ENCODE data around the gene GGT5.

DNA sequence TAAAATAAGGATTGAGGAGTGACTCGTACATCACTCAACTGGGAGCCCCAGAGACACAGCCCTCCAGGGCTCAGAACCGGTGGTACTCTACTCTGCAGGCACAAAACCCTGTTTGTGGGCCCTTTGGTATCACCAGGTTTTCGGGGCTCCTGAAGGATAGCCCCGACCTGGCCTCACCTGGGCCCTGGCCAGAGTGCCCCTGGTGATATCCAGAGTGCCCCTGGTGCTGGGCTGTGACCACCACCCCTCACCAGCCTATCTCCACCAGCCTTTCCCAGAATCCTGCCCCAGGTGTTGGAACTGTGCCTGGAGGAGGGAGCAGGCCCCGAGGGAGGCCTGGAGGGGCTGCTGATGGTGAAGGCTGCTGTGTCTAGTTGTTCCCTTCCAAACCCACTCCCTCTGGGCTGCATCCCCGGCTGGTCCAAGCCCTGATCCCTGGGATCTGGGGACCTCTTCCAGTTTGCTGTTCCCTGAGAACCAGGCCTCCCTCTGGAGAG, 2.2 kb upstream of the GGT5 start:
- TF ChIP-seq SIN3A (IDR thresholded peaks at IDR 0.05; ENCODE audit: borderline replicate concordance, insufficient read depth, low read length) (no peak), TAF1 (IDR thresholded peaks at IDR 0.05; ENCODE audit: borderline replicate concordance, insufficient read depth, low read length) (no peak), POLR2AphosphoS5 (IDR thresholded peaks at IDR 0.05; ENCODE audit: low read depth, low read length) (no peak)
- TF ChIP-seq, protein P1, sequence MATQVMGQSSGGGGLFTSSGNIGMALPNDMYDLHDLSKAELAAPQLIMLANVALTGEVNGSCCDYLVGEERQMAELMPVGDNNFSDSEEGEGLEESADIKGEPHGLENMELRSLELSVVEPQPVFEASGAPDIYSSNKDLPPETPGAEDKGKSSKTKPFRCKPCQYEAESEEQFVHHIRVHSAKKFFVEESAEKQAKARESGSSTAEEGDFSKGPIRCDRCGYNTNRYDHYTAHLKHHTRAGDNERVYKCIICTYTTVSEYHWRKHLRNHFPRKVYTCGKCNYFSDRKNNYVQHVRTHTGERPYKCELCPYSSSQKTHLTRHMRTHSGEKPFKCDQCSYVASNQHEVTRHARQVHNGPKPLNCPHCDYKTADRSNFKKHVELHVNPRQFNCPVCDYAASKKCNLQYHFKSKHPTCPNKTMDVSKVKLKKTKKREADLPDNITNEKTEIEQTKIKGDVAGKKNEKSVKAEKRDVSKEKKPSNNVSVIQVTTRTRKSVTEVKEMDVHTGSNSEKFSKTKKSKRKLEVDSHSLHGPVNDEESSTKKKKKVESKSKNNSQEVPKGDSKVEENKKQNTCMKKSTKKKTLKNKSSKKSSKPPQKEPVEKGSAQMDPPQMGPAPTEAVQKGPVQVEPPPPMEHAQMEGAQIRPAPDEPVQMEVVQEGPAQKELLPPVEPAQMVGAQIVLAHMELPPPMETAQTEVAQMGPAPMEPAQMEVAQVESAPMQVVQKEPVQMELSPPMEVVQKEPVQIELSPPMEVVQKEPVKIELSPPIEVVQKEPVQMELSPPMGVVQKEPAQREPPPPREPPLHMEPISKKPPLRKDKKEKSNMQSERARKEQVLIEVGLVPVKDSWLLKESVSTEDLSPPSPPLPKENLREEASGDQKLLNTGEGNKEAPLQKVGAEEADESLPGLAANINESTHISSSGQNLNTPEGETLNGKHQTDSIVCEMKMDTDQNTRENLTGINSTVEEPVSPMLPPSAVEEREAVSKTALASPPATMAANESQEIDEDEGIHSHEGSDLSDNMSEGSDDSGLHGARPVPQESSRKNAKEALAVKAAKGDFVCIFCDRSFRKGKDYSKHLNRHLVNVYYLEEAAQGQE (IDR thresholded peaks at IDR 0.05; ENCODE audit: insufficient read depth in 1 of 2, low read depth in 2 of 2, low read length in 2 of 2) = no peak
